Inflammatory macrophage treated with lipopolysaccharide for 4 hours (primary cell): ENCODE measurements around the gene CD276.
A peak's percentile ranks its signal among the peaks of the same experiment; 100 is the strongest.

ENCODE experiments used
- DNase-seq: peaks from one replicate; pipeline ENCODE4 v3.0.0-alpha.2; 2020

Gene CD276

GRCh38 chr15:73748730-73749129 lies 64.5 kb downstream of the CD276 start:
- DNase-seq, result no peak

- DNase-seq, result no peak
Measured at GRCh38 chr15:73749533-73749932, 65.3 kb downstream of the CD276 start.

- DNase-seq, result no peak
Measured at GRCh38 chr15:73749971-73750370, 65.8 kb downstream of the CD276 start.

GRCh38 chr15:73750438-73750837 lies 66.3 kb downstream of the CD276 start:
- DNase-seq, result no peak

- no peak for DNase-seq
Measured at GRCh38 chr15:73750951-73751350, 66.8 kb downstream of the CD276 start.

GRCh38 chr15:73751511-73751898 lies 67.3 kb downstream of the CD276 start:
- no peak for DNase-seq

GRCh38 chr15:73751899-73752805 lies 68.0 kb downstream of the CD276 start:
- DNase-seq, result no peak

GRCh38 chr15:73752806-73753193 lies 68.6 kb downstream of the CD276 start:
- no peak for DNase-seq

GRCh38 chr15:73753250-73754130 lies 69.3 kb downstream of the CD276 start, which contains the start of gene INSYN1:
TSS of gene INSYN1 (minus strand) at chr15:73753351. CDS start at chr15:73751130, 2,221 bp downstream.
- no peak for DNase-seq

GRCh38 chr15:73754461-73754860 lies 70.3 kb downstream of the CD276 start:
- peak; percentile 52 for DNase-seq

- no peak for DNase-seq
Measured at GRCh38 chr15:73755481-73755880, 71.3 kb downstream of the CD276 start.

- no peak for DNase-seq
Measured at GRCh38 chr15:73755946-73756345, 71.8 kb downstream of the CD276 start.

- DNase-seq, result no peak
Measured at GRCh38 chr15:73756390-73756789, 72.2 kb downstream of the CD276 start.

- DNase-seq, result no peak
Measured at GRCh38 chr15:73756947-73757513, 72.8 kb downstream of the CD276 start.

GRCh38 chr15:73757571-73757970 lies 73.4 kb downstream of the CD276 start:
- no peak for DNase-seq

GRCh38 chr15:73758461-73758860 lies 74.3 kb downstream of the CD276 start:
- DNase-seq, result peak; percentile 82

GRCh38 chr15:73760330-73761329 lies 76.4 kb downstream of the CD276 start:
- no peak for DNase-seq

- DNase-seq, result no peak
Measured at GRCh38 chr15:73763931-73764330, 79.7 kb downstream of the CD276 start.
